IMR-90 (cell line): Measurements from ENCODE around the gene FNIP2. TPM values are rescaled to one million over a fixed set of nuclear protein-coding genes. Genes with fewer than 3 reads are reported as not detected.

ENCODE experiments used
- ATAC-seq: fragments of 200-7000 bp; cut with Tn5 transposase; 2 replicates; pipeline ENCODE4 v1.9.1; 2020; ENCODE audit warnings: low read depth, mild to moderate bottlenecking, moderate library complexity
- BruUV-seq: library from RNA; stranded (reverse); fragments of 400-500 nt; replicated peaks from 2 replicates; lab custom pipeline; 2021; lab: Mats Ljungman, UMichigan
- CTCF ChIA-PET: fragments of 300-600 bp; formaldehyde crosslinking; extraction: SDS; loops from one replicate; lab custom pipeline; 2021; ENCODE audit warnings: antibody characterized with exemption; lab: Yijun Ruan, JAX
- POLR2A ChIA-PET: fragments of 300-600 bp; sonication (Branson Sonifier 250); formaldehyde crosslinking; loops from one replicate; lab custom pipeline; 2022; ENCODE audit warnings: antibody characterized with exemption; ENCODE audit not compliant: unreplicated experiment; lab: Charles Lee
- DNase-seq: peaks from one replicate; pipeline ENCODE4 v3.0.0; 2013
- H2AFZ ChIP-seq: replicated peaks from 2 replicates; pipeline ENCODE3; 2013; ENCODE audit warnings: low read length, mild to moderate bottlenecking; ENCODE audit not compliant: poor library complexity
- H2AK5ac ChIP-seq: 2 replicates; pipeline ENCODE4 v1.6.1; 2013; ENCODE audit warnings: low read depth, low read length, inconsistent platforms
- H2AK9ac ChIP-seq: replicated peaks from 2 replicates; pipeline ENCODE3; 2013; ENCODE audit warnings: mild to moderate bottlenecking, low read depth, low read length, moderate library complexity; ENCODE audit not compliant: poor library complexity
- H2BK120ac ChIP-seq: 2 replicates; pipeline ENCODE4 v1.6.1; 2013; ENCODE audit warnings: low read depth, low read length, inconsistent platforms
- H2BK15ac ChIP-seq: 3 replicates; pipeline ENCODE4 v1.6.1; 2013; ENCODE audit warnings: low read depth, low read length, inconsistent platforms
- H2BK20ac ChIP-seq: 2 replicates; pipeline ENCODE4 v1.6.1; 2013; ENCODE audit warnings: low read depth, mild to moderate bottlenecking, inconsistent platforms, low read length, moderate library complexity
- H2BK5ac ChIP-seq: 2 replicates; pipeline ENCODE4 v1.6.1; 2013; ENCODE audit warnings: mild to moderate bottlenecking, low read depth, low read length, inconsistent platforms; ENCODE audit not compliant: poor library complexity, severe bottlenecking
- H3K14ac ChIP-seq: replicated peaks from 2 replicates; pipeline ENCODE4 v1.6.1; 2013; ENCODE audit warnings: low read depth, low read length, inconsistent platforms
- H3K18ac ChIP-seq: 2 replicates; pipeline ENCODE4 v1.6.1; 2013; ENCODE audit warnings: low read depth, low read length, control low read depth
- H3K23ac ChIP-seq: 2 replicates; pipeline ENCODE4 v1.6.1; 2013; ENCODE audit warnings: low read depth, low read length, inconsistent platforms
- H3K27ac ChIP-seq: 2 replicates; pipeline ENCODE4 v1.5.1; 2013; ENCODE audit warnings: mild to moderate bottlenecking, control low read depth, low read length; ENCODE audit not compliant: insufficient read depth
- H3K27me3 ChIP-seq: 2 replicates; pipeline ENCODE4 v1.6.1; 2013; ENCODE audit warnings: low read length; ENCODE audit not compliant: control insufficient read depth, insufficient read depth
- H3K36me3 ChIP-seq: 2 replicates; pipeline ENCODE4 v1.6.1; 2013; ENCODE audit warnings: low read length, mixed read lengths; ENCODE audit not compliant: control insufficient read depth, insufficient read depth
- H3K4ac ChIP-seq: 2 replicates; pipeline ENCODE4 v1.6.1; 2013; ENCODE audit warnings: low read depth, low read length, inconsistent platforms
- H3K4me1 ChIP-seq: 2 replicates; pipeline ENCODE4 v1.6.1; 2013; ENCODE audit warnings: low read length, mixed read lengths; ENCODE audit not compliant: control insufficient read depth, insufficient read depth
- H3K4me2 ChIP-seq: 2 replicates; pipeline ENCODE4 v1.6.1; 2013; ENCODE audit warnings: low read depth, mild to moderate bottlenecking, control low read depth, low read length, moderate library complexity
- H3K4me3 ChIP-seq: 2 replicates; pipeline ENCODE4 v1.5.1; 2013; ENCODE audit warnings: low read depth, mild to moderate bottlenecking, control low read depth, low read length, moderate library complexity; ENCODE audit not compliant: insufficient read depth
- H3K56ac ChIP-seq: 2 replicates; pipeline ENCODE4 v1.6.1; 2013; ENCODE audit warnings: low read length, inconsistent platforms; ENCODE audit not compliant: insufficient read depth; ENCODE audit errors: extremely low read depth
- H3K79me1 ChIP-seq, 2 experiments: 2 replicates each; pipeline ENCODE4 v1.6.1; 2013; ENCODE audit warnings: low read length in 2 of 2, inconsistent platforms in 1 of 2, low read depth in 1 of 2
- H3K9ac ChIP-seq: 2 replicates; pipeline ENCODE4 v1.6.1; 2013; ENCODE audit warnings: low read depth, low read length, control low read depth
- H3K9me1 ChIP-seq: 2 replicates; pipeline ENCODE4 v1.6.1; 2013; ENCODE audit warnings: low read length, inconsistent platforms; ENCODE audit not compliant: insufficient read depth
- H3K9me3 ChIP-seq: 2 replicates; pipeline ENCODE4 v1.6.1; 2013; ENCODE audit warnings: low read length; ENCODE audit not compliant: control insufficient read depth, insufficient read depth
- H4K20me1 ChIP-seq: 2 replicates; pipeline ENCODE4 v1.6.1; 2013; ENCODE audit warnings: low read length, inconsistent platforms; ENCODE audit not compliant: insufficient read depth
- H4K5ac ChIP-seq: 2 replicates; pipeline ENCODE4 v1.6.1; 2013; ENCODE audit warnings: mild to moderate bottlenecking, low read depth, low read length, control low read depth
- H4K8ac ChIP-seq, 2 experiments: 2 replicates each; pipeline ENCODE4 v1.6.1; 2013; ENCODE audit warnings: low read depth in 2 of 2, low read length in 2 of 2, control low read depth in 1 of 2, inconsistent platforms in 1 of 2
- H4K91ac ChIP-seq: 2 replicates; pipeline ENCODE4 v1.6.1; 2013; ENCODE audit warnings: low read depth, low read length, inconsistent platforms; ENCODE audit not compliant: insufficient read depth
- BHLHE40 ChIP-seq: fragments of 150-350 bp; IDR thresholded peaks from 2 replicates; pipeline ENCODE4 v1.6.1; 2016; ENCODE audit warnings: mild to moderate bottlenecking, low read depth, low read length
- CEBPB ChIP-seq: IDR thresholded peaks from 2 replicates; pipeline ENCODE4 v1.6.1; 2012; ENCODE audit warnings: low read depth, low read length, improper control_type of control experiment
- CHD1 ChIP-seq: IDR thresholded peaks from 2 replicates; pipeline ENCODE4 v1.6.1; 2012; ENCODE audit warnings: low read depth, low read length, improper control_type of control experiment
- FOS ChIP-seq: fragments of 150-350 bp; IDR thresholded peaks from 2 replicates; pipeline ENCODE4 v1.6.1; 2016; ENCODE audit warnings: low read depth, low read length
- MXI1 ChIP-seq: IDR thresholded peaks from 2 replicates; pipeline ENCODE4 v1.6.1; 2012; ENCODE audit warnings: low read depth, mild to moderate bottlenecking, low read length, moderate library complexity, borderline replicate concordance
- NFE2L2 ChIP-seq: fragments of 150-350 bp; IDR thresholded peaks from 2 replicates; pipeline ENCODE4 v1.6.1; 2016; ENCODE audit warnings: low read depth, mild to moderate bottlenecking, low read length
- RCOR1 ChIP-seq: IDR thresholded peaks from 2 replicates; pipeline ENCODE4 v1.6.1; 2012; ENCODE audit warnings: mild to moderate bottlenecking, low read length, improper control_type of control experiment; ENCODE audit not compliant: insufficient replicate concordance
- RFX5 ChIP-seq: IDR thresholded peaks from 2 replicates; pipeline ENCODE4 v1.8.0; 2012; ENCODE audit warnings: low read depth, mild to moderate bottlenecking, low read length, moderate library complexity
- SMC3 ChIP-seq: fragments of 150-350 bp; IDR thresholded peaks from 2 replicates; pipeline ENCODE4 v1.6.1; 2016; ENCODE audit warnings: low read depth, mild to moderate bottlenecking, antibody characterized with exemption, low read length, moderate library complexity
- WGBS, 2 experiments: methylation state at CpG; one replicate each; pipeline versions ENCODE4 v1.1.5 to v1.1.7; 2013; ENCODE audit warnings: missing lambda C conversion rate in 2 of 2; ENCODE audit not compliant: insufficient read length in 1 of 2; ENCODE audit errors: extremely low coverage in 2 of 2; 5-methylcytosine and 5-hydroxymethylcytosine counted together
- dilution Hi-C: fragments of 300-500 bp; cut with HindIII; formaldehyde crosslinking; loops from one replicate; pipeline ENCODE4 v1.14.3; 2018; ENCODE audit warnings: low sequenced_read_pairs; ENCODE audit not compliant: unreplicated experiment
- in situ Hi-C: fragments of 300-500 bp; cut with MboI; formaldehyde crosslinking; loops from 3 replicates; pipeline ENCODE4 v1.14.3; 2019; ENCODE audit warnings: low sequenced_read_pairs, inconsistent platforms, mixed read lengths
- intact Hi-C: fragments of 100-400 bp; cut with micrococcal nuclease; formaldehyde crosslinking; loops from 2 replicates; pipeline ENCODE4 v1.10.0; 2022
- polyA plus RNA-seq, 3 experiments: library from polyadenylated mRNA; depleted of rRNA; stranded (reverse); fragments of >200 nt; gene quantifications; 2 replicates each; pipeline ENCODE4 v1.2.3, GENCODE V29; 2012; ENCODE audit warnings: low replicate concordance in 1 of 3
- total RNA-seq: library from RNA; depleted of rRNA; stranded (reverse); fragments of >200 nt; gene quantifications from 2 replicates; pipeline ENCODE4 v1.2.3, GENCODE V29; 2012
- TF ChIP-seq, protein P1 (sequence below): fragments of 150-350 bp; IDR thresholded peaks from 2 replicates; pipeline ENCODE4 v1.6.1; 2016; ENCODE audit warnings: low read depth, mild to moderate bottlenecking, low read length, moderate library complexity, borderline replicate concordance
- TF ChIP-seq, protein P2 (sequence below): conservative IDR thresholded peaks from 2 replicates; pipeline ENCODE4 v1.5.1; 2012; ENCODE audit warnings: mild to moderate bottlenecking, low read depth, low read length, improper control_type of control experiment

Gene FNIP2
- total and polyA plus RNA-seq, 2 of the 4 experiments (the other 2 are of a cell fraction) = 4.7 to 24.6 TPM

DNA sequence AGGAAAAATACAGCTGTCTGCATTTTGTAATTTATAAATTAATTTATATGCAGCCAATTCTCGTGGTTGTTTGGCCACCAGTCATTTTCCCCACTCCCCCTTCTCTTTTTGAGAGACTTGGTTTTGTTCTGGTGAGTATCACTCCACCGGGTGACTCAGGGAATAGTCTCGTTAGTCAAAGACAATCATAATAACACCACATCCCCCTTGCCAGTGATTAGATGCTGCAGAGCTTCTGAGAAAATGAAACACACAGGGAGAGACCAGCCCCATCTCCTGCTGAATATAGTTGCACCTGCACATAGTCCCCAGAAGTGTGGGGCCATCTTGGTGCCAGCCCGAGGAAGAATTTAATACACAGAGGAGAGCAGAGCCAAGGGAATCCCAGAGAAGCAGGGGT lies 8.0 kb upstream of the FNIP2 start:
- TF ChIP-seq RCOR1 (no peak), SMC3 (no peak), CEBPB (no peak), CHD1 (no peak), MXI1 (no peak), NFE2L2 (no peak), BHLHE40 (no peak), RFX5 (no peak), FOS (no peak)
- TF ChIP-seq, protein P1, sequence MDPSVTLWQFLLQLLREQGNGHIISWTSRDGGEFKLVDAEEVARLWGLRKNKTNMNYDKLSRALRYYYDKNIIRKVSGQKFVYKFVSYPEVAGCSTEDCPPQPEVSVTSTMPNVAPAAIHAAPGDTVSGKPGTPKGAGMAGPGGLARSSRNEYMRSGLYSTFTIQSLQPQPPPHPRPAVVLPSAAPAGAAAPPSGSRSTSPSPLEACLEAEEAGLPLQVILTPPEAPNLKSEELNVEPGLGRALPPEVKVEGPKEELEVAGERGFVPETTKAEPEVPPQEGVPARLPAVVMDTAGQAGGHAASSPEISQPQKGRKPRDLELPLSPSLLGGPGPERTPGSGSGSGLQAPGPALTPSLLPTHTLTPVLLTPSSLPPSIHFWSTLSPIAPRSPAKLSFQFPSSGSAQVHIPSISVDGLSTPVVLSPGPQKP = no peak
- TF ChIP-seq, protein P2, sequence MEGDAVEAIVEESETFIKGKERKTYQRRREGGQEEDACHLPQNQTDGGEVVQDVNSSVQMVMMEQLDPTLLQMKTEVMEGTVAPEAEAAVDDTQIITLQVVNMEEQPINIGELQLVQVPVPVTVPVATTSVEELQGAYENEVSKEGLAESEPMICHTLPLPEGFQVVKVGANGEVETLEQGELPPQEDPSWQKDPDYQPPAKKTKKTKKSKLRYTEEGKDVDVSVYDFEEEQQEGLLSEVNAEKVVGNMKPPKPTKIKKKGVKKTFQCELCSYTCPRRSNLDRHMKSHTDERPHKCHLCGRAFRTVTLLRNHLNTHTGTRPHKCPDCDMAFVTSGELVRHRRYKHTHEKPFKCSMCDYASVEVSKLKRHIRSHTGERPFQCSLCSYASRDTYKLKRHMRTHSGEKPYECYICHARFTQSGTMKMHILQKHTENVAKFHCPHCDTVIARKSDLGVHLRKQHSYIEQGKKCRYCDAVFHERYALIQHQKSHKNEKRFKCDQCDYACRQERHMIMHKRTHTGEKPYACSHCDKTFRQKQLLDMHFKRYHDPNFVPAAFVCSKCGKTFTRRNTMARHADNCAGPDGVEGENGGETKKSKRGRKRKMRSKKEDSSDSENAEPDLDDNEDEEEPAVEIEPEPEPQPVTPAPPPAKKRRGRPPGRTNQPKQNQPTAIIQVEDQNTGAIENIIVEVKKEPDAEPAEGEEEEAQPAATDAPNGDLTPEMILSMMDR = no peak

More for the DNA sequence above, 8.0 kb upstream of the FNIP2 start:
- Histone ChIP-seq H3K79me1 (no peaks in the 10 kb centered on the region), H2AFZ (peak overlapping the region; percentile 12), H4K8ac (no peak overlapping the region), H2BK15ac (no peak overlapping the region), H3K4me1 (no peaks in the 10 kb centered on the region), H4K91ac (no peak overlapping the region), H2BK120ac (no peak overlapping the region), H2BK5ac (no peak overlapping the region), H3K4me3 (no peak overlapping the region), H2BK20ac (no peak overlapping the region), H3K9me1 (peaks cover under 1% of the 10 kb centered on the region; the same call in 1 of the 2 replicates), H3K4me2 (no peak overlapping the region), H2AK5ac (no peak overlapping the region), H3K27me3 (no peaks in the 10 kb centered on the region), H4K5ac (no peak overlapping the region), H3K27ac (no peak overlapping the region), H3K36me3 (no peaks in the 10 kb centered on the region), H3K18ac (no peak overlapping the region), H3K23ac (no peak overlapping the region), H3K56ac (no peak overlapping the region), H3K9me3 (no peaks in the 10 kb centered on the region), H3K4ac (no peak overlapping the region; the same call in 1 of the 2 replicates), H3K9ac (no peak overlapping the region), H3K14ac (no peak overlapping the region), H4K20me1 (no peaks in the 10 kb centered on the region), H2AK9ac (no peak overlapping the region)
- intact Hi-C loops (no loop called here), dilution Hi-C loops (no loop called here), in situ Hi-C loops (no loop called here)
- no TSS peak for BruUV-seq
- no CpG with 5 or more reads among the region's 4 CpGs for WGBS, 2 experiments
- DNase-seq (peak; percentile 64), ATAC-seq (peak; percentile 21; the same call in 1 of the 2 replicates)
- POLR2A ChIA-PET = no interaction called here
- CTCF ChIA-PET = no interaction called here
